GM04503 (cell line): ENCODE data around the gene ATP4A.

Source experiments
- DNase-seq: peaks from one replicate; pipeline ENCODE4 v3.0.0-alpha.2; 2012; ENCODE audit warnings: low read depth

ATP4A gene

DNA sequence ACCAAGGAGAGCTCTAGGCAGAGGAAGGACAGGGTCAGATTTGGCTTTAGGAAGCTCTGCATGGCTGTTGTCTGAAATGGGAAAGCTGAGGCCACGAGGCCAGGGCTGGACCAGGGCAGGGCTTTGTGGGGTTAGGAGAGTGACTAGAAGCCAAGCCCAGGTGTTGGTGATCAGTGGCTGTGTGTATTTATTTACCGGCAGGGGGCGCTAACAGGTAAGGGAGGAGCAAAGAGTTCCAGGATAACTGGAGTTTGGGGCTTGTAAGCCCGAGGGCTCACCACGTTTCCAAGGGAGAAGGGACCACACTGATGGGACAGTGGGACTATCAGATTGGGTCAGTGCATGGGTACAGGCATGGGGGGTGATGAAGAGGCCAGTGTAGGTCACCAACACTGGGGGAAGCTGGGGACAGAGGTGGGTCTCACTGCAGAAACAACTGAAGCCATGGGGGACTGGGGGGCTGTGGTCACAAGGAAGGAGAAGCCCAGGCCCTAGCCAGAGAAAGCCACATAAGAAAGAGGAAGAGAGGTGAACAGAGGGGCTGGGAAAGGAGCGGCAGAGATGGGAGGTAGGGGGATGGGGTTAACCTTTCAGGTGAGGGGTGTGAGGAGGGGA lies 14.2 kb downstream of the ATP4A start:
- no peak for DNase-seq

DNA sequence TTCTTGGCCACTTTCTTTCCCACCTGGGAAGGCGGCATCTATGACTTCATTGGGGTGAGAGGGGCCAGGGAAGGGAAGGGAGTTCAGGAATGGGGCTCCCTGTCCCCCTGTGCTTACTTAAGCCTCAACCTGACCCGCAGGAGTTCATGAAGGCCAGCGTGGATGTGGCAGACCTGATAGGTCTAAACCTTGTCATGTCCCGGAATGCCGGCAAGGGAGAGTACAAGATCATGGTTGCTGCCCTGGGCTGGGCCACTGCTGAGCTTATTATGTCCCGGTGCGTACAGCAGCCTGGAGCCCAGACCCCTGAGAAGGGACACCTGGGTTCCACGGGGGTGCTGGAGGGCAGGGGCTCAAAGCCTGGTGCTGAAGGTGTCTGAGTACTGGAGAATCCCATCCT lies 16.9 kb downstream of the ATP4A start:
- DNase-seq: no peak

DNA sequence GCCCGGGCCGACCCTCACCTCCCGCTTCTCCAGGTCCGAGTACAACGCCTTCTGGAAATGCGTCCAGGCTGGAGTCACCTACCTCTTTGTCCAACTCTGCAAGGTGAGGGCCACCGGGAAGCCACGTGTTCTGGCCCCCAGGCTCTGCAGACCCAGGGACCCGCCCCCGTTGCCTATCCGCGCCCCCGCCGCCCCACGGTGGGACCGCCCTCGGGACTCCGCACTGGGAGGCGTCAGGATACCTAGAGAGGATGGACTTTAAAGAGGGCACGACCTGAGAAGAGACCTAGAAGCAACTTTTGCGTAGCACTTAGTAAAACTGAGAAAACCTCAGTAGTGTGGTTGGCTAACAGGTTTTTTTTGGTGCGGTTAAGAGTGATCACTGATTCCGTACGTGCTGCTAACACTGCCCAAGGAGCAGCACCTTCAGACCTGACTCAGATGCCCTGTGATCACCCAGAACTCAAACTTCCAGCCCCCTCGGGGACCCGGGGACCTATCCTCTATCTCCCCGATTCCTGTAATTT lies 17.5 kb downstream of the ATP4A start:
- no peak for DNase-seq

DNA sequence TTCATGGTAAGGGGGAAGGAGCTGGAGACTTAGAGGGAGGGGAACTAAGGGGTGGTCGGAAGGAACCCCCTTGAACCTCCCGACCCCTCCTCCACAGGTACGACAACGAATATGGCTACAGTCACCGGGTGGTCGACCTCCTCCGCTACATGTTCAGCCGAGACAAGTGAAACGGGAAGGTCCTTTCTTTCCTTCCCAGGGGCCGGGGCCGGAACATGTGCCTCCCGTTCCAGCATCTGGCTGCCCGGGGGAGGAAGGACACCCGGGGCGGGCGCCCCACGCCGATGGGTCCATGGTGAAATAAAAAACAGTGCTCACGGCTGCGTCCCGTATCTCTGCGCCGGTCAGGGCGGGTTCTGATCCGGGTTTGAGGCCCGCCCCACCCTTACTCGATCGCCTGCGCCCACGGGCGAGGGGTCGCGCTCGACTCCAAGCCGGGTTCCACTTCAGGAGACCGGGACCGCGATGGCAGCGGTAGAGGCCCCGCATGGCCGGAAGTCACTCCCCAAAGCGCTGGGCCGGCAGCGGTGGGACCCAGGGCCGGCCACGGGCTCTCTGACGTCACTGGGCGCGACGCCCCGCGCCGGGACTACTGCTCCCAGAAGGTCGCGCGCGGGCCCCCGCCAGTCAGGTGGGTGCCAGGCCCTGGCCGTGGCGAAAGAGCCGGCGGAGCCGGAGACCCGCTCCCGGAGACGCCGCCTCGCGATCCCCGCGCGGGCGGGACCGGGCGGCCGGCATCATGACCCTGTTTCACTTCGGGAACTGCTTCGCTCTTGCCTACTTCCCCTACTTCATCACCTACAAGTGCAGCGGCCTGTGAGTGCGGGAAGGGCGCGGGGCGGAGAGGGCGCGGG lies 18.2 kb downstream of the ATP4A start, which contains the start of gene TMEM147:
Gene TMEM147 (plus strand): TSS at position 626 of the 854 bp plus-strand sequence. CDS start 114 bp downstream, at position 740.
- peak; percentile 38 for DNase-seq

DNA sequence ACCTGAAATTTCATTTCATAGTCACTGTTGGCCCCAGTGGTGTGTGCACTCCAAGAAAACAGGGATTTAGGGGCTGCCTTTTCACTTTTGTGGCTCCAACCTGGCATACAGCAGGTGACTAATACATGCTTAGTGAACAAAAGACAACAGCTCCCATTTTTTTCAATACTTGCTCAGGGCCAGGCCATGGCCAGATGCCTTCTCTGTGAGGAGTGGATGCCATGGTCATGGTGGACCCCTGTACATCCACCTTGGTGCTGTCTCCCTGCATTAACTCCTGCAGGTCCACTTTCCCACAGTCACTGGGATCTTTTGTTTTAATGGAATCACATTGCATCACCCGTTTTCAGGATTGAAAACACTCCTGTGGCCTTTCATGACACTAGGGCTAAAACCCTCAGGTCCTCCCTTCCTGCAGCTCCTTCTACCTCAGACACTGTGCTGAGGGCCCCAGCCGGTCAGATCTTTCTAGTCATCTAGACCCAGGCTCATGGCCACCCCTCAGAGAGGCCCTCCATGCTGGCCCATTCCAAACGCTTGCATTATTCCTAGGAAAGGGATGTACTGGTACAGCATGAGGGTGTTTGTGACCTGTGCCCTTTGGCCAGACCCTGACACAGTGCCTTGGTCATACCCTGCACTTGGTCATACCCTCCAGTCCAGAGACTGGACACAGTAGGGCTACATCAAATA lies 19.2 kb downstream of the ATP4A start:
- DNase-seq: no peak

DNA sequence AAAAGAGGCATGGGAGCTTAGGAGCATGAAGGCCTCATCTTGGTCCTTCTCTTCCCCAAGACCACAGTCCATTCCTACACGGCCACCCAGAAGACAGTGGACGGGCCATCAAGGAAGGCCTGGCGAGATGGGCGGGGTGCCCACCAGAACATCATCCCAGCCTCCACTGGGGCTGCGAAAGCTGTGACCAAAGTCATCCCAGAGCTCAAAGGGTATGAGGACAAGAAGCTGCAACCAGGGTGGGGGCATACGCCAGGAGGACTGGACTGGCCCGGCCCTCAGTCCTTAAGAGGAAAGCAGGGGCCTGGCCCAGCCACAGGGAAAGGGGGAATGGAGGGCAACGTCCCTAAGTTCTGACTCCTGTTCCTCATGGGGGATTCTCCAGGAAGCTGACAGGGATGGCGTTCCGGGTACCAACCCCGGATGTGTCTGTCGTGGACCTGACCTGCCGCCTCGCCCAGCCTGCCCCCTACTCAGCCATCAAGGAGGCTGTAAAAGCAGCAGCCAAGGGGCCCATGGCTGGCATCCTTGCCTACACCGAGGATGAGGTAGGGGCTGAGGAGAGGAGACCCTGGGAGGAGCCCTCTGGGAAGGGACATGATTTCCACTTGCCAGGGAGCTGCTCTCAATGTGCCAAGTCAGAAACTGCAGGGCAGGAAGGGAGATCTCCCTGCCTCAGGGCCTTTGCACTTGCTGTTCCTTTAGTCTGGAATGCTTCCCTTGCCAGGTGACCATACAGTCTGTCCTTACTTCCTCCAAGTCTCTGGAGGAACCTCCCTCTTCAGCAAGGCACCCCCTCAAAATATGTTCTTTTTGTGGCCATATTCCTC lies 20.0 kb downstream of the ATP4A start:
- DNase-seq: no peak

DNA sequence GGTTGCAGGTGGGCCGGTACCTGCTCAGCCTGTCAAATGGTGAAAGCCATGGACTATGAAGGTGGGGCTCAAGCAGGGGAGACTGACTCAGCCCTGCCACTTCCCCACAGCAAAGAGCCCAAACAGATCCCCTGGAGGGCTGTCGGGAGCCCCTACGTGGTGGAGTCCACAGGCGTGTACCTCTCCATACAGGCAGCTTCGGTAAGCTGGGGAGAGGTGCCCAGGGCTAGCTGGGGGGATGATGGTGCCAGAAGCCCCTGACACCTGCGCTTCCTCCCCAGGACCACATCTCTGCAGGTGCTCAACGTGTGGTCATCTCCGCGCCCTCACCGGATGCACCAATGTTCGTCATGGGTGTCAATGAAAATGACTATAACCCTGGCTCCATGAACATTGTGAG lies 21.2 kb downstream of the ATP4A start:
- no peak for DNase-seq

DNA sequence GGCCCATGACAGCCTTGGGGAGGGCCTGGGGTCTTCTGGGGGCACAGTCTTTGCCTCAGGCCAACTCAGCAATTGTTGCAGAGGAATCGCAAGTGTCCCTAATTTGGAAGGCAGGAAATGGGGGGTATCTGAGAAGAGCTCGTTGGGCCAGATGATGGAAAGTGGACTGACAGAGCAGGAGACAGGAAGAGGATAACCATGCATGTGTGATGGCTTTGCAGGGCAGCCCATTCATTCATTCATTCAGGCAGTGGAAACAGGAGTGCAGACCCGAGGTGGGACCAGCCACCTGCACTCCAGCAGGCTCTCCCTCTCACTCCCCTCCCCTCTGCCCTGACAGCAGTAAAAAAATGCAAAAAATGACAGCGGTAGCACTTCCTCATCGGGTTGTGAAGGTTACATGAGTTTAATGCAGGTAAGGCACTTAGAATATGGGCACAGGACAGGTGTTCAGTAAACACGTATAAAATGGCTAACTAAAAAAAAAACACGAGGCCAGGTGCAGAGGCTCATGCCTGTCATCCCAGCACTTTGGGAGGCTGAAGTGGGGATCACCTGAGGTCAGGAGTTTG lies 23.0 kb downstream of the ATP4A start:
- no peak for DNase-seq

DNA sequence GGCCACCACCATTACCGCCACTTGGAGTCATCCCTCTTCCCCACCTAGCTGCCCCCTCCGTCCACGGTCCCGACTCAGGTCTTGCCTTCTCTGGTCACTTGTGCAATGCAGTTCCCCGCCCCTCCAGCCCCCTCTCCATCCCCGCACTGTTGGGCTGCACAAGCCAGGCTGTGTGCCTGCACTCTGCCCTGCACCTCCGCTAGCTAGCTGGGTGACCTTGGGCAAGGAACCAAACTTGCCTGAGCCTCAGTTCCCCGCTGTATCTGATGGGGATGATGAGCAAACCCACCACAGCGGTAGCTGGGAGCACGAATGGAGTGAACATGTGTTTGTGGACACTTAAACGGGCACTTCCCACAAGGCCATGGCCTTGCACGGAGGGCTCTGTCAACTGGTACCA lies 23.6 kb downstream of the ATP4A start:
- no peak for DNase-seq

DNA sequence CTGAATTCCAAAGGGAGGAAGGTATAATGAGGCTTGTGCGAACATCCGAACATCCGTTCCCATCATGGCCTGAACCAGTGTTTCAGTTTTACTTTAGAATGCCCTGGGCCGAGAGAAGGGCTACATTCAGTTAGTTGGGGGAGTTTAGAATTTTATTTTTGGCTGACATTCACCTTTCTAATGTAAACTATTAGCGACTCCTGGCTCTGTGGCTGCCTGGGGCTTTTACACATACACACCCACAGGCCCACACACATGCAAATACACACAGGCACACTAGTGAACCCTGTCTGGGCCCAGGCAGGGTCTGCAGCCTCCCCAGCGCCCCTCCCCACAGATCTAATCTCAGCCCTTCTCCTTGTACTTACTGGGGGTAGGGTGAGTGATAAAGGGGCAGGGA lies 24.1 kb downstream of the ATP4A start:
- no peak for DNase-seq

DNA sequence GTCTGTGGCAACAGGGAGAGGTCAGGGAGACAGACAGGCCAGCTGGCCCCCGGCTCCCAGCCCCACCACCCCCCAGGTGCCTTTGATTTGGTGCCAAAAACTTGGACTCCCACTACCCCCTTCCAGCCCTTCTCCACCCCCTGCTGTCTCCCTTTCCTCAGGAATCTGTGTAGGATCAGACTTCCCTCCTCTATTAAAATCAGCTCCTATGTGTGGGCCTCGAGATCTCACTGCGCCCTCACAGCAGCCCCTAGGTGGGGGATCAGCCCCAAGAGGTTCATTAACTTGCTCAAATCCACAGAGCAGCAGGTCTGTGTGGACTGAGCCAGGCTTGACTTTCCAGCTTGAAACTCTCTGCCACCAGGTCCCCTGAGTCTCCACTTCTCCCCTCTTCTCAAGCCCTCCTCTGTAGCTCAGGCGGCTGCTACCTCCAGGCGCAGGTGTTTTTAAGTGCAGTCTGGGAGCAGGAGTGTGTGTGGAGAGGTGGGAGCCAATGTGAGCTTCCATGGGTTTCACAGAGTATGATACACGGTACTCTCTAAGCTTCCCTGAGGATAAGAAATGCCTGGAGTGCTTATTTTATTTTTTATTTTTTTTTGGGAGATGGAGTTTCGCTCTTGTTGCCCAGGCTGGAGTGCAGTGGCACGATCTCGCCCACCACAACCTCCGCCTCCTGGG lies 28.5 kb downstream of the ATP4A start:
- DNase-seq: no peak

DNA sequence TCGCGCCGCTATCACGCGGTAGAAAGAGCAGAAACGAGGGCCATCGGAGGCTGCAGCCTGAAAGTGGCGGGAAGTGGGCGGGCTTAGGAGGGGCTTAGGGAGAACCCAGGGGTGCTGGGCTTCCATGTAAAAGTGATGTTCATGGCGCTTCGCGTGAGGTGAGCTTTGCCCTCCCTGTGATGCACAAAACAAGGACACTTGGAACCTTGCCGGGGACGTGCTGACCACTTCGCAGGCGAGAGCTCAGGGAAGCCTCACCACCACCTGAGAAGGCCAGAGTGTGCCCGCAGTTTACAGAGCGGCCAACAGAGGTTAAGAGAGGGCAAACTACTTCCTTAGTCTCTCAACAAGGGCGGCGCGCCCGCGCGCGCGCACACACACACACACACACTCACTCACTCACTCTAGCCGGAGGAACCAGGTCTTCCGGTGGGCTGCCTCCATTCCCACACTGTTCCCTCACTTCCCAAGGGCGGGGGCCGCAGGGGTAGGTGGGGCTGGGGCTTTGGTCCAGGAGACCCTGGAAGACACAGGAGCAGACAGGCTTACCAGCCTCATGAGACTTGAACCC lies 29.6 kb downstream of the ATP4A start:
- no peak for DNase-seq

DNA sequence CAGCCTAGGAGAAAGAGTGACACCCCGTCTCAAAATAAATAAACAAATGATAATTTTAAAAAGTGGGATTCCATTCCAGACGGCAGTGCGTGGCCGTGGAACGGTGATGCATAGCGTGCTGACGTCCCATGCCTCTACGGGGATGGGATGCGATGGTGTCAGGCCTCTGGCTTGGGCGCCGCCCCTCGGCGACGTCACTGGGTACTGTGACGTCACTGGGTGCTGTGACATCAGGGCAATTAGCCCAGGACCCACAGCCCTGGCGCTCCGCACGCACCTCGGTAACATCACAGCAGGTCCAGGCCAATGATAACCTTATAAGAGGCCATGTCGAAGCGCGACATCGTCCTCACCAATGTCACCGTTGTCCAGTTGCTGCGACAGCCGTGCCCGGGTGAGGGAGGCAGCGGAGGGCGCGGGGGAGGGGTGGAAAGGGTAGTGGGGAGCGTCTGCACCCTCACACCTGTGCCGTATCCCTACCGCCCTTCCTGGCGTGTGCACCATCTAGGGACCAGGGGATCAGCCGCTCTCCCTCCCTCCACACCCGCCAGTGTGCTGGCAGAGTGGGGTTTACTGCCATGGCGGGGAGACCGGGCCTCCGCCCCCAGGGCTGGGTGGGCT lies 30.1 kb downstream of the ATP4A start, which contains the start of gene GAPDHS:
Gene GAPDHS (plus strand): TSS at position 256 of the 621 bp plus-strand sequence. CDS start 72 bp downstream, at position 328.
- DNase-seq: no peak

DNA sequence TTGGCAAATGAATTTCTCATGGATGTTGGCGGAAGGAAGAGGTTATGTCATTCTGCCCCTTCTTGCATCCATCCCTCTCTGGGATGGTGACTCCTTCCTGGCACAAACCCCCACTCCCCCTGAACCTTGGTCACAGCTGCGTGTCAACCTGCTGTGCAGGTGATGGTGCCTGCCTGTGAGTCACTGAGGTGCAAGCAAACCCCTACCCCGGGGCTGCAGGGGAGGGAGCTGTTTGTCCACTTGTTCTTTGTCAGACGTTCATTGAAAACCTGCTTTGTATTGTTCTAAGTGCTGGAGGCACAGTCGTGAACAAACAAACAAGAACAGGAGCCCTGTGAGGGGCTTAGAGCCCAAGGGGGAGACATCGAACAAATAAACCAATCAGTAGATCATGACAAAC lies 32.2 kb downstream of the ATP4A start:
- DNase-seq: no peak

DNA sequence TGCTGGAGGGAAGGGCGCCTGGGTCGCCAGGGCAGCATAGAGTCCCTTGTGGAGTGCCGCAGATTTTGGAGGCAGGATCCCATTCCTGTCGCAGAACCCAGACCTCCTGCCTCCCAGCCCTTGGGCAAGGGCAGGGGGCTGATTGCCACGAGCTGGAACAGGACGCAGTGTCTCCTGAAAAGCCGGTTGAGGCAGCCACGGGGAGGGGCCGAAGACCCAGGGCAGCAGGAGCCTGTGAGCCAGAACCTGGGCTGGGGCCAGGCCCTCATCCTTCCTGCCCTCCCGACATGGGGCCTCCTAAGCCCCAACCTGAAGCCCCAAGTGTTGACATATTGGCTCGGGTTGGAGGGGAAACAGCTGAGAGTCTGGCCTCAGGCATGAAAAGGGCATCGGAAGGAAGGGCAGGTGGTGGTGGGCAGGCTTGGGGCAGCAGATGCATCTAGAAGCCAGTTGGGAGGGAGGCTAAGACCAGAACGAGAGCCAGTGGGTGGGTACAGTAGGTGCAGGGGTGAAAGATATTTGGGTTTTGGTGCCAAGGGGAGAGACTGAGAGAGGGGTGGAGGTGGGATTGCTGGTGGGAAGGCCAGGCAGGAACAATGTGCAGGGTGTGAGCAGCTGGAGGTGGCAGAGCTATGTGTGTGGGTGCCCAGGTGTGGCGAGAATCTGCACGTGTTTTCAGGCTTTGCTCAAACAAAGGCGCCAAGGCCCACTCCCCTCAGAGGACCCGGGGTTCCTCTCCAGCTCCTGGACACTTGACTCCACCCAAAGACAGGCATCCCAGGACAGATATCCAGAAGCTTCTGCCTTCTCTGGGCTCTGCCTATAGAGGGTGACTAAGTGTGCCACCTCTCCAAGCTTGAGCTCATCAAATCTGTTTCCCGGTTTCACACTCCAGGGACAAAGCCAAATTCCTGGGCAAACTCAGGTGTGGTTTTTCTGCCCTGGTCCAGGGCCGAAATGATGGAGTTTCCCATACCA lies 33.9 kb downstream of the ATP4A start:
- DNase-seq: no peak

DNA sequence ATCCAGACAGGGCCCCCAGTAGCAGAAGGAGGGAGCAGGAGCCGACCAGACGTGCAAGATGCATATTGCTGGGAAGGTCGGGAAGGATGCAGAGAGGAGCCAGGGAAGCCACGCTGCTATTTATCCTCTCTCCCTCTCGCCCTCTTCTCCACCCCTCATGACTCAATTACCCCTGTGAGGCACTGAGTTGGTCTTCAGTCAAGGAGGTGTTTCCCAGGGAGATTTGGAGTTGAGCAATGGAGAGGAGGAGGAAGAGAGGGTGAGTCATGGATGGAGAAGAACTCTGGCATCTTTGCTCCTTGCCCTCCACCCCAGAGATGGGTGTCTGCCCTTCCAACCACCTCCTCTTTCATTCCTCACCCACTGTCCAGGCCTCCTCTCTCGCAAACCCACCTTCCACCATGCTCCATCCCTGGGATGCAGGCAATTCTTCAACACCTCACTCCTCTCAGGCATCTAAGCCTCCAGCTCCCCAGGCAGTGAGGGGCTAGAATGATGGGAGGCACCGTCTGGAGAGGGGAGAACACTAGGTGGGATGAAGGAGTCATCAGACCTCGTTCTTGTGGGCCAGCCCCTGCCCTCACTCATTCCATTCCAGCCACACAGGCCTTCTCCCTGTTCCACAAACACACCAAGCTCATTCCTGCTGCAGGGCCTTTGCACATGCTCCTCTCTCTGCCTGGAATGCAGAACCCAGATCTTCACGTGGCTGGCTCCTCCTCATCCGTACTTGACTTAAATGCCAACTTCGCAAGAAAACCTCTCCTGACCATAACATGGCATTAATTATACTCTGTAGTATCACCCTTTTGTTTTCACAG lies 35.0 kb downstream of the ATP4A start, which contains the start of gene SBSN:
Gene SBSN (minus strand): TSS at position 94 of the 821 bp plus-strand sequence. CDS start 30 bp downstream, at position 64.
- DNase-seq: peak; percentile 75

DNA sequence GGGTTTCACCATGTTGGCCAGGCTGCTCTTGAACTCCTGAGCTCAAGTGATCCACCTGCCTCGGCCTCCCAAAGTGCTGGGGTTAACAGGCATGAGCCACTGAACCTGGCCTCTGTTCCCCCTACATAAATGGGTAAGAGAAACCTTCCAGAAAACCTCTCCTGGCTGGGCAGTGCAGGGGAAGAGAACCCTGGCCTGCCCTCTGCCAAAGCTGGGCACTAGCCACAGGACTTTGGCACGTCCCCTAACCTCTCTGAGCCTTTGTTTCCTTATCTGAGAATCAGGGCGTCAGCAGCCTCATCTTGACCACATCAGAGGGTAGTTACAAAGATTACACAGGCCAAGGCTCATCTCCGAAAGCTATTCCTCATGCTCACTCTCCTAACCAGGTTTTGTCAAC lies 37.6 kb downstream of the ATP4A start:
- no peak for DNase-seq
